ENCODE results near the gene PRTN3.

Gene PRTN3, protein sequence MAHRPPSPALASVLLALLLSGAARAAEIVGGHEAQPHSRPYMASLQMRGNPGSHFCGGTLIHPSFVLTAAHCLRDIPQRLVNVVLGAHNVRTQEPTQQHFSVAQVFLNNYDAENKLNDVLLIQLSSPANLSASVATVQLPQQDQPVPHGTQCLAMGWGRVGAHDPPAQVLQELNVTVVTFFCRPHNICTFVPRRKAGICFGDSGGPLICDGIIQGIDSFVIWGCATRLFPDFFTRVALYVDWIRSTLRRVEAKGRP

GRCh38 chr19:840519-841206, at the start of gene PRTN3:
PRTN3 (plus strand) TSS chr19:840999; CDS start chr19:841009, 10 bp downstream.
- DNase-seq: no peak

DNA sequence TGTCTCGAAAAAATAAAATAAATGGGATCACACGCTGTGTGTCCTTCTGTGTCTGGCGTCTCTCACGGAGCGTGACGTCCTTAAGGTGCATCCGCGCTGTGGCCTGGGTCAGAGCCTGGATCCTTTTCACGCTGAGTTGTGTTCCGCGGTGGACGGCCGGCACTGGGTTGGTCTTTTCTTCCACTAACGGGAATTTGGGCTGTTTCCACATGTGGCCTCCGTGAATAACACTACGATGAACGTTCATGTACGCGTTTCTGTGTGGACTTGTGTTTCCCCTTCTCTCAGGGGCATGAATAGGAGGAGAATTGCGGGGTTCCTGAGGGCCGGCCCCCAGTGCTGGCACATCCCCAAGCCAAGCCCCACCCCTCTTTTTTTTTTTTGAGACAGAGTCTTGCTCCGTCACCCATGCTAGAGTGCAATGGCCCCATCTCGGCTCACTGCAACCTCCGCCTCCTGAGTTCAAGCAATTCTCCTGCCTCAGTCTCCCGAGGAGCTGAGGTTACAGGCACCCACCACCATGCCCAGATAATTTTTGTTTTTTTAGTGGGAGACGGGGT, 49.7 kb upstream of the PRTN3 start:
- no peak for DNase-seq

DNA sequence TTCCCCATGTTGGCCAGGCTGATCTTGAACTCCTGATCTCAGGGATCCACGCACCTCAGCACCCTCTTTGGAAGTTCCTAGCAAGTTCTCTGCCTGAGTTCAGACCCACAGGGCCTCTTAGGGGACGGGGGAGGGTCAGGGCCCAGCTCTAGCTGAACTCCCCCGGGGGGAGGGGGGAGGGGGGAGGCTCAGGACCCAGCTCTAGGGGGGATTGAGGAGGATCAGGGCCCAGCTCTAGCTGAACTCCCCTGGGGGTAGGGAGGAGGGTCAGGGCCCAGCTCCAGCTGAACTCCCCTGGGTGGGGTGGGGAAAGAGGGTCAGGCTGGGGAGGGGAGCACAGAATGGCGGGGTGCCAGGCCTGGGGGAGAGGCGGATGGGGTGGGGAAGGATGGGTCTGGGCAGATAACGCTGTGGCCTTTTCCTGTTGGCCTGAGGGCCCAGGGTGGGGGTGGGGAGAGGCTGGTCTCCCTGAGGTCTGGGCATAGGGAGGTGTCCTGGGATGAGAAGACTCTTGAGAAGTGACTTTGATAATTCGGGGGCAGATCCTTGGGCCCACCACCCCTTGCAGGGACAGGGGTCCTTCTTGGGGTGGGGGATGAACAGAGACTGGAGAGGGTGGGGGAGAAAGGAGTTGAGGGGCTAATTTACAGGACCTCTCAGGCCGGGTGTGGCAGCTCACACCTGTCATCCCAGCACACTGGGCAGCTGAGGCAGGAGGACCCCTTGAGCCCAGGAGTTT, 49.1 kb upstream of the PRTN3 start:
- DNase-seq: no peak

GRCh38 chr19:792306-792885, 48.4 kb upstream of the PRTN3 start:
- no peak for DNase-seq

GRCh38 chr19:793806-794205, 47.0 kb upstream of the PRTN3 start:
- no peak for DNase-seq

- no peak for DNase-seq
These were observed 45.7 kb upstream of the PRTN3 start for GRCh38 chr19:795073-795611.

- DNase-seq: no peak
These were observed 44.9 kb upstream of the PRTN3 start for GRCh38 chr19:795691-796581.

- peak; percentile 100 for DNase-seq
These were observed 43.9 kb upstream of the PRTN3 start, which contains the start of gene PTBP1 for GRCh38 chr19:796692-797527. PTBP1 (plus strand) TSS chr19:797452; CDS start chr19:797498, 46 bp downstream.

DNA sequence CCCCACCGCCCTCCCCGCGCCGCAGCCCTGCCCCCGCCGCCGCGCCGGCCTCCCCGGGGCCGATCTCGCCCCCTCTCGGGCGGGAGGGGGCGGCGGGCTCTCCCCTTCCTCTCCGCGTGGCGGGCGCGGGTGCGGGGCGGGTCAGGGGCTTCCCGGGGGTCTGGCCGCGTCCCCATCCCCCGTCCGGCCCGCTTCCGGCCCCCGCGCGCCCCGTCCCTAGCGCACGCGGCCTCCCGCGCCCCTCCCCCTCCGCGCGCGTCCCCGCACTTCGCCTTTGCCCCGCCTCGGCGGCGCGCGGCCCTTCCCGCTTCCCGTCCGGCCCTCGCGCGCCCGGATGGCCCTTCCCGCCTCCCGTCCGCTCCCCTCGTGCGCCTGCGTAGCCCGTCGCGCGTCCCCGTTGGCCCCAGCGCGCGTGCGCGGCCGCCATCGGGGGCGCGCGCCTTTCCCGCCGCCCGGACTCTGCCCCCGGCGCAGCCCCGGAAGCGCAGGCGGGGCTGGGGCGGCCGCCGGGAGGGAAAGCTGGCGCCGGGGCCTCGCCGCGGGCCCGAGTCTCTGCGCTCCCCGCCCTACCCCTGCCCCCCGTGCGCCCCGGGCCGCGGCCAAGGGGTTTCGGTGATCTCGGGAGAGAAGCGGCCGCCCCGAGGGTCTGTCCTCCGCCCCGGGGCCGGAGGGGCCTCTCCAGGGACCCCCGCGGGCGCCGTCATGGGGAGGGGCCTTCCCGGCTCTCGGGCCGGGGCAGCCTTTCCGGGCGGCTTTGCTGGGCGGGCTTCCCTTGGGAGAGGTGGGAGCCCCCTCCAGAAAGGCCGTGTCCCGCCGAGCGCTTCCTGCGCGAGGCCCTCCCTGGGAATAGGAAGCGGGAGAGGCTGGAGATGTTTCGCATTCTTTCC, 43.0 kb upstream of the PRTN3 start:
- DNase-seq: peak; percentile 90

DNA sequence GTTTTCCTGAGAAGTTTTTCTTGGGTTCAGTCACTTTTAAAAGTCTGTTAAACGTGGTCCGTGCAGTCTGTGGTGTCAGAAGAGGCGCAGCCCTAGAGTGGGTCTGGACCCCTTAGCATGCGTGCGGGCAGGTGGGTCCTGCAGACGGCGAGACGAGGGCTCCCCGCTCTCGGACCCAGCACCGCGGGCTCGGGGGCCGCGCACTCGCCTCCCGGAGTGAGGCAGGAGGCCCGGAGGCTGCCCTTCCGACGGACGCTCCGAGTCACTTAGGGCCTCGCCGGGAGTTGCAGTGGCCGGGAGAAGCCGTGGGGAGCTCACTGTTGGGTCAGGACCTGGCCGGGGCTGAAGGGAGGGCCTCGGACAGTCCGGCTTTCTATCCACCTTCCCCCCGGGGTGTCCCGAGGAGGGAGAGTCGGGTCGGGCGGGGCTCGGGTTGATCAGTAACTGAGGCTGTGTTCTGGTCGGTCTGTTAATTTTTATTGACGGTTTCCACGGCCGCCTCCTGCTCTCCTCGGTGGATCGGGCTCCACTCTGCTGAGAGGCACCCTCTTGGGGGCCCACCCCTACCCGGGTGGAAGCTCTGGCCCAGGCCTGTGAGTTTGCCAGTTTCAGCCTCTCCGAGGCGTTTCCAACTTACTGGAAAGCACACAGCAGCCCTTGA, 42.3 kb upstream of the PRTN3 start:
- DNase-seq: no peak

- no peak for DNase-seq
These were observed 41.5 kb upstream of the PRTN3 start for GRCh38 chr19:799076-799881.

DNA sequence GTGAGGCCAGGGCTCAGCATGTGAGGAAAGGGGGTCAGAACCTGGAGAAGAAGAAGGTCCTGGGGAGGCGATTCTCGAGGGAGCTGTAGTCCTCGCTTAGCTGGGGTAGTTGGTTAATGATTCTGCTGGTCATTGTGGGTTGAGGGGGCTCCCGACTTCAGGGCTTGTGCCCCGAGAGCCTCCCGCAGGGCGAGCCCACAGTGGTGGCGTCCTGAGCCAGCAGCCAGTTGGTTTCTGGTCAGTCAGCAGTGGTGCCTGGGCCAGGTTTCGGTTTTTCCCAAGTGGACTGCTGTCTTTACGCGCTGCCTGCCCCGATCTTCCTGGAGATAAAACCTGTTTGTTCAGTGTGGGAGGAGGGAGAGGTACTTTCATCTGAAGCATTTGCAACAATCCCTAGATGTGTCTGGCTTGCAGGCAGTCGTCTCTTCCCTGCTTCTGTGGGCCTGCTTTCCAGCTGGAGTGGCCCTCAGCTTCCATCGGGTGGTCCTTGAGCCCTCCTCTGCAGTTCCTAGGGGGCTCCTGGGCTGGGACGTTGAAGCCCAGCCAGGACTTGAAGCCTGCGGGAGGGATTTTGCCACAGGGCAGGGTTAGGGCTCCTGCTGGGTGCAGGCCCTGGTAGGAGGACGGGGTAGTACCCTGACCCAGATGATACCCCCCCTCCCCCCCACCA, 40.3 kb upstream of the PRTN3 start:
- no peak for DNase-seq

- DNase-seq: no peak
These were observed 39.6 kb upstream of the PRTN3 start for GRCh38 chr19:801030-801860.

GRCh38 chr19:801861-802497, 38.8 kb upstream of the PRTN3 start:
- DNase-seq: no peak

DNA sequence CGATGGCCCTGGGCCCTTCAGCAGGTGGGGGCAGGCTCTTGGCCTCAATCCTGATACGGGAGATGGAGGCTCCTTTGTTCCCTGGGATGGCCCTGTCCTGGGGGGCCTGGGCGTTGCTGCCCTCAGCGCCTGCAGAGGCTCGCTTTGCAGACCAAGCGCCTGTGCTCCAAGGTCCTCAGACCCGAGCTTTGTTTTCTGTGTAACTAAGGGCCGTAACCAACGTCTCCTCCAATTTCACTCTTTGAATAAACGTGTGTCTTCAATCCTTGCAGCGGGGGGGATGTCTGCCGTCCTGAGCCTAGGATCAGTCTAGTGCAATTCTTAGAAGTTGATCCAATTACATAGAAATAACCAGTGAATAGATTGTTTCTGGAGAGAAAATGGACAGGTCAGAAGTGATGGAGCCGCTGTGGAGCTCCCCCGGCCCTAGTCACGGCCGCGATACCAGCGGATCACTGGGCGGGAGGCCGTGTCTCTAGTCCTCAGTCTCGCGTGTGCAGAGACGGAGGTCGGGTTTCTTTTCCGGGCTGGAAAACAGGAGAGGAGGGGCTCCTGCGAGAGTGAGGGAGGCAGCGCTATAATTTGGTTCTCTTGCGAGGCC, 38.2 kb upstream of the PRTN3 start:
- DNase-seq: no peak

DNA sequence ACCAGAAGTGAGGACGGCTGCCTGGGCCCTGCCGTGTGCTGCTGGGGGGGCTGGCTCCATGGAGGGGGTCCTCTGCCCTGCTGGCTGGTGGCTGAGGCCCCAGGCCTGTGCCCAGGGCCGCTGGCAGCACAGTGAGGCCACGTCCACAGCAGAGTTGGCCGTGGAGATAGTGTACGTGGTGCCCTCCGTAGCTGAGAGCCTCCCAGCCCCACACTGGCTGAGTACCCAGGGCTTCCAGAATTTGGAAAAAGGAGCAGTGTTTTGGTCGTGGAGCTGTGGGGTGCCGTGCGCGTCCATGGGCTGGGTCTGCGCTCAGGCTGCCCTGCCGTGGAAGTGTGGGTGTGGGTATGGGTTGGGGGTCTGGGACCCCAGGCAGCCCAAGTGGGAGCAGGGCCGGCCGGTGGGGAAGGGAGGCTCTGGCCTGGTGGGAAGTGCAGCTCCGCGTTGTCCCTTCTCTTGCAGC, 37.7 kb upstream of the PRTN3 start:
- no peak for DNase-seq

Measured in stimulated activated CD4-positive, alpha-beta T cell treated with anti-CD3 and anti-CD28 coated beads, Interleukin-1b, Interleukin-23, amount 100 ng/mL, for 48 hours (primary cell).